Measurements from ENCODE around the gene METAP2. TPM values are rescaled to one million over a fixed set of nuclear protein-coding genes. Genes with fewer than 3 reads are reported as not detected.
A peak's percentile ranks its signal among the peaks of the same experiment; 100 is the strongest.

METAP2 gene
- total and polyA plus RNA-seq, 2 of the 8 experiments (the other 6 are each of a cell fraction or from before 2014, with no cell fraction given), result 41.3 to 114 TPM

- Histone ChIP-seq H3K4me2 (ENCODE audit: insufficient read depth in 1 of 2, low read depth in 2 of 2, low read length in 2 of 2) (peak overlapping the region; percentile 72 to 97), H3K27ac (ENCODE audit: low read depth, low read length) (peak overlapping the region; percentile 83; the same call in 1 of the 2 replicates), H3K9me3 (ENCODE audit: insufficient read depth in 2 of 2, low read depth in 1 of 2, low read length in 1 of 2) (no peaks in the 10 kb centered on the region), H3K79me1 (ENCODE audit: low read depth, low read length) (no peaks in the 10 kb centered on the region), H2BK15ac (ENCODE audit: low read length) (no peak overlapping the region), H3K27me3 (replicated peaks in 1 of 4; ENCODE audit: control insufficient read depth in 3 of 4, extremely low read depth in 1 of 4, insufficient read depth in 3 of 4, low read length in 3 of 4) (no peaks in the 10 kb centered on the region), H3K79me2 (ENCODE audit: control insufficient read depth in 1 of 2, insufficient read depth in 2 of 2, low read length in 2 of 2) (peaks cover 24 to 86% of the 10 kb centered on the region in 2 experiments), H2BK120ac (replicated peaks; ENCODE audit: low read depth, low read length) (no peak overlapping the region), H3K4me1 (replicated peaks in 1 of 4; ENCODE audit: control insufficient read depth in 3 of 4, insufficient read depth in 4 of 4, low read length in 3 of 4) (peaks cover 0 to 12% (median 5%) of the 10 kb centered on the region in 4 experiments; a peak in 5 of 7 replicates), H3K4me3 (ENCODE audit: extremely low read depth in 1 of 4, insufficient read depth in 2 of 4, low read depth in 3 of 4, low read length in 4 of 4) (peak overlapping the region; percentile 71 to 95 (median 88)), H3K36me3 (ENCODE audit: control insufficient read depth in 2 of 4, insufficient read depth in 4 of 4, low read length in 3 of 4) (peaks cover 0 to 5% (median 0%) of the 10 kb centered on the region in 4 experiments; a peak in 1 of 8 replicates), H4K8ac (ENCODE audit: extremely low read depth, insufficient read depth, low read length) (no peak overlapping the region), H2BK5ac (ENCODE audit: low read depth, low read length) (no peak overlapping the region), H2AK5ac (ENCODE audit: low read depth, low read length) (no peak overlapping the region), H3K4ac (replicated peaks; ENCODE audit: insufficient read length, low read depth, low read length) (no peak overlapping the region), H2BK12ac (ENCODE audit: low read depth, low read length) (no peak overlapping the region), H3K56ac (replicated peaks; ENCODE audit: insufficient read length, low read depth, low read length) (no peak overlapping the region), H4K91ac (replicated peaks; ENCODE audit: insufficient read length, low read length) (no peak overlapping the region), H3K23ac (ENCODE audit: insufficient read length) (no peak overlapping the region), H4K20me1 (replicated peaks in 1 of 2; ENCODE audit: control insufficient read depth in 1 of 2, insufficient read depth in 2 of 2, low read length in 2 of 2) (no peaks in the 10 kb centered on the region), H3K14ac (ENCODE audit: insufficient read length) (no peak overlapping the region), H4K5ac (ENCODE audit: insufficient read length, low read depth, low read length) (peak overlapping the region; percentile 95), H2BK20ac (ENCODE audit: low read length) (no peak overlapping the region), H3K23me2 (ENCODE audit: low read depth, low read length) (peaks cover 10% of the 10 kb centered on the region; the same call in 1 of the 2 replicates), H2AFZ (ENCODE audit: low read length) (no peak overlapping the region), H3K18ac (ENCODE audit: extremely low read depth, low read length) (no peak overlapping the region), H3K9ac (replicated peaks in 1 of 4; ENCODE audit: extremely low read depth in 1 of 4, low read depth in 3 of 4, low read length in 3 of 4) (peak overlapping the region; percentile 65 to 95 (median 74))
- 3% methylated on average over 12 of the region's 12 CpGs; no CpG with 5 or more reads in 1 of the 2 experiments for WGBS, 2 experiments (ENCODE audit: extremely low coverage in 1 of 2, insufficient coverage in 1 of 2, insufficient read length in 1 of 2, insufficient replicate concordance in 2 of 2, low coverage in 1 of 2, low lambda C conversion rate in 2 of 2, missing lambda C conversion rate in 1 of 2)
- ChIA-PET POLR2A (ENCODE audit: partially characterized antibody) (interaction anchor here (0.9 to 3.4 kb wide), 3 partner anchors 10 to 24 kb away, joined by 3 to 36 read pairs (median 20); no protein-coding TSS in a partner anchor), CTCF (ENCODE audit: partially characterized antibody) (no interaction called here)
- TF ChIP-seq TBP (IDR thresholded peaks at IDR 0.05; ENCODE audit: low read depth, low read length) (peak; percentile 55; the same call in 1 of the 2 replicates), BACH1 (IDR thresholded peaks at IDR 0.05; ENCODE audit: low read length) (no peak), TAF7 (optimal IDR thresholded peaks at IDR 0.05; ENCODE audit: borderline replicate concordance, low read depth, low read length) (peak; percentile 34), TAF1 (IDR thresholded peaks at IDR 0.05; ENCODE audit: low read depth, low read length) (peak; percentile 62; the same call in 1 of the 2 replicates), SIN3A (conservative IDR thresholded peaks at IDR 0.05 in 1 of 2, IDR thresholded peaks at IDR 0.05 in 1 of 2; ENCODE audit: low read depth in 1 of 2, low read length in 2 of 2) (0 out of 4 replicates have a peak, but pooled peaks of 1 of the 2 experiments have one; percentile 5), POLR2A (IDR thresholded peaks at IDR 0.05; ENCODE audit: control extremely low read depth in 1 of 2, low read depth in 2 of 2, low read length in 2 of 2) (0 out of 3 replicates have a peak, but pooled peaks of 1 of the 2 experiments have one; percentile 18), KDM1A (IDR thresholded peaks at IDR 0.05; ENCODE audit: borderline replicate concordance, low read length) (no peak), SRF (IDR thresholded peaks at IDR 0.05; ENCODE audit: low read depth, low read length) (peak; percentile 51; the same call in 1 of the 2 replicates), HDAC6 (IDR thresholded peaks at IDR 0.05; ENCODE audit: low read depth, low read length) (no peak), POLR2AphosphoS5 (IDR thresholded peaks at IDR 0.05; ENCODE audit: low read depth, low read length) (0 out of 2 replicates have a peak, but pooled peaks have one; percentile 28)
- DNase-seq (ENCODE audit: low read depth in 1 of 2, low spot score in 2 of 2) (no peak), FAIRE-seq (no peak)
Measured at GRCh38 chr12:95549392-95550084, 75.6 kb downstream of the METAP2 start.

All from H1 (cell line).